D721Med (cell line): Measurements from ENCODE around the gene FGF22.

Experiments
- DNase-seq: peaks from one replicate; pipeline ENCODE4 v3.0.0; 2011; ENCODE audit warnings: low spot score; ENCODE audit not compliant: insufficient read length
- FAIRE-seq: peaks from 2 replicates; lab custom pipeline; 2011; peaks lifted over from hg19 to GRCh38; lab: Jason Lieb, UNC
- TF ChIP-seq, protein P1 (sequence below): IDR thresholded peaks from 2 replicates; pipeline ENCODE4 v1.5.1; 2012; ENCODE audit warnings: mild to moderate bottlenecking, control low read depth; ENCODE audit not compliant: insufficient read depth; ENCODE audit errors: missing control alignments

FGF22 gene

DNA sequence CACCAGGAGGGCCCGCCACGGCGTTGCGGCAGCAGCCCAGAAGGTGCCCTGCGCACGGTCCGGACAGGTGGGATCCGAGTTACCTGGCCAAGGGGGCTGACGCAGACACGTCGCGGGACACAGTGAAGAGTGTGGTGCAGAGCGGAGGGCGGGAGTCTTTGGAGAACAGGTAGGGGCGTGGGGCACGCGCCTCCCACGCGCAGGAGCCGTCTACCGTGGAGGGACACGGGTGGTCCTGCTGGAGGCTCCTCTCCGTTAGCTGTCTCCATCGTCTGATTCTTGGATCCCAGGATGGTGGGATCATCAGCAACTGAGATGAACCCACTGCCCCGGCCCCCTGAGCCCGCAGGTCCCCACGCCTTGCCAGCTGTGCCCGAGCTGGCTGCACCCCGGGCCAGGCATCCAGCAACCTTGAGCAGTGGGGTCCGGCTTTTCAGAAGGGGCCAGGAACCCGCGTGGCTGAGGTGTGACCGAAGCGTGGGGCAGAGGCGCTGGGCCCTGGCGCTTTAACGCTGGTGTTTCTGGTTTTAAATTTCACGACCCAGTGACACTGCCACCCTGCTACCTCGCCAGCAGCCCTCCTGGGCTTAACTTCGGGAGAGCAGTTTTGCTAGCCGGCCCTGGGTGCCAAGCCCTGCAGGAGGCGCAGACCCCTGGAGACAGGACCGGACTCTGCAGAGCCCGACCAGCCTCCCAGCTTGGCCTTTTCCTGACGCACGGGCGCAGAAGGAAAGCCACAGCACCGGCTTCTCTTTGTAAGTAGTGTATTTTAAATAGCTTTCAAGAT, 7.3 kb downstream of the FGF22 start:
- TF ChIP-seq, protein P1, sequence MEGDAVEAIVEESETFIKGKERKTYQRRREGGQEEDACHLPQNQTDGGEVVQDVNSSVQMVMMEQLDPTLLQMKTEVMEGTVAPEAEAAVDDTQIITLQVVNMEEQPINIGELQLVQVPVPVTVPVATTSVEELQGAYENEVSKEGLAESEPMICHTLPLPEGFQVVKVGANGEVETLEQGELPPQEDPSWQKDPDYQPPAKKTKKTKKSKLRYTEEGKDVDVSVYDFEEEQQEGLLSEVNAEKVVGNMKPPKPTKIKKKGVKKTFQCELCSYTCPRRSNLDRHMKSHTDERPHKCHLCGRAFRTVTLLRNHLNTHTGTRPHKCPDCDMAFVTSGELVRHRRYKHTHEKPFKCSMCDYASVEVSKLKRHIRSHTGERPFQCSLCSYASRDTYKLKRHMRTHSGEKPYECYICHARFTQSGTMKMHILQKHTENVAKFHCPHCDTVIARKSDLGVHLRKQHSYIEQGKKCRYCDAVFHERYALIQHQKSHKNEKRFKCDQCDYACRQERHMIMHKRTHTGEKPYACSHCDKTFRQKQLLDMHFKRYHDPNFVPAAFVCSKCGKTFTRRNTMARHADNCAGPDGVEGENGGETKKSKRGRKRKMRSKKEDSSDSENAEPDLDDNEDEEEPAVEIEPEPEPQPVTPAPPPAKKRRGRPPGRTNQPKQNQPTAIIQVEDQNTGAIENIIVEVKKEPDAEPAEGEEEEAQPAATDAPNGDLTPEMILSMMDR, result no peak
- DNase-seq, result no peak
- FAIRE-seq, result no peak

DNA sequence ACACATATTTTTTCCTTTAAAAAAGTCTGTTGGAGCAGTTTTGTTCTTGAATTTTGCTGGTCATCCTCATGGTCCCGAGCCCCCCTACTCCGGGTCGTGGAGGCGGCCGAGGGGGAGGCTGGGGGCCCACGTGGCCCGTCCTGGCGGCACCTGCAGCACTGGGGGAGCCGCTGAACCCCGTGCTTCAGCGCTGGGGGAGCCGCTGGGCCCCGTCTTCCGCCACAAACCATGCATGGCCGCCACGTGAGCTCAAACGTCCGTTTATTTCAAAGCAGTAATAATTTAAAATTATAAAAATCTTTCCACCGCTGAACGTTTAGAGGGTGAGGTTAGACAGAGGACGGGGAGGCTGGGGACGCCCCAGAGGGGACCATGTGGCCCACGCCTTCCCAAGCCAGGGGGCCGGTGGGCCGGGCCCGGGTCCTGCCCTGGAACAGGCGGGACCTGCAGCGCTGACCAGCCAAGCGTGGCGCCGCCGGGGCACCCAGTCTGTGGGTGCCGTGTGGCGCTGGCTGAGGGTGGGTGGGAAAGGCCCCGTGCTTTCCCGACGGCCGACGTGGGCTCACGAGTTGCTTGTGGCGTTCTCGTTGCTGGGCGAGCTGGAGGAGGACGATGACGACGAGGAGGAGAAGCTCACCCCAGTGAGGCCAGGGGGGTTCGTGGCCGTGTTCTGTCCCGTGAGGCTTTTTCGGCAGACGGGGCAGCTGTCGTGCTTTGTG, 8.0 kb downstream of the FGF22 start:
- FAIRE-seq, result no peak
- no peak for DNase-seq
- TF ChIP-seq, protein P1, result no peak

DNA sequence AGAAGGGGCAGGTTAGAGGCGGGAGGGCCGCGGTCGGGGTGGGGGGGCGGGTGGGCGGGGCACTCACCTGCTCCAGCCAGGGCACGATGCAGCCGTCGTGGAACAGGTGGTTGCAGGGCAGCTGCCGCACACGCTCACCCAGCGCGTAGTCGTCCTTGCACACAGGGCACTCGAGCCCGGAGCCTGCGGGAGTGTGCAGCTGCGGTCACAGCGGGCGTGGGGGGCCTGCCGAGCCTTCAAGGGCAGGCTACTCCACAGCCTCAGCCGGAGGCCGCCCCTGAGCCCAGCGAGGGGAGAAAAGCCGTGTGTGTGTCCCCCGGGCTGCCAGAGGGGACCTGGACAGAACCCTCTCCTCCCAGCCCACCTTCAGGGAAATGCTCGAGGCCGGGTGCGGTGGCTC, 8.6 kb downstream of the FGF22 start:
- TF ChIP-seq, protein P1, result no peak
- no peak for FAIRE-seq
- no peak for DNase-seq

DNA sequence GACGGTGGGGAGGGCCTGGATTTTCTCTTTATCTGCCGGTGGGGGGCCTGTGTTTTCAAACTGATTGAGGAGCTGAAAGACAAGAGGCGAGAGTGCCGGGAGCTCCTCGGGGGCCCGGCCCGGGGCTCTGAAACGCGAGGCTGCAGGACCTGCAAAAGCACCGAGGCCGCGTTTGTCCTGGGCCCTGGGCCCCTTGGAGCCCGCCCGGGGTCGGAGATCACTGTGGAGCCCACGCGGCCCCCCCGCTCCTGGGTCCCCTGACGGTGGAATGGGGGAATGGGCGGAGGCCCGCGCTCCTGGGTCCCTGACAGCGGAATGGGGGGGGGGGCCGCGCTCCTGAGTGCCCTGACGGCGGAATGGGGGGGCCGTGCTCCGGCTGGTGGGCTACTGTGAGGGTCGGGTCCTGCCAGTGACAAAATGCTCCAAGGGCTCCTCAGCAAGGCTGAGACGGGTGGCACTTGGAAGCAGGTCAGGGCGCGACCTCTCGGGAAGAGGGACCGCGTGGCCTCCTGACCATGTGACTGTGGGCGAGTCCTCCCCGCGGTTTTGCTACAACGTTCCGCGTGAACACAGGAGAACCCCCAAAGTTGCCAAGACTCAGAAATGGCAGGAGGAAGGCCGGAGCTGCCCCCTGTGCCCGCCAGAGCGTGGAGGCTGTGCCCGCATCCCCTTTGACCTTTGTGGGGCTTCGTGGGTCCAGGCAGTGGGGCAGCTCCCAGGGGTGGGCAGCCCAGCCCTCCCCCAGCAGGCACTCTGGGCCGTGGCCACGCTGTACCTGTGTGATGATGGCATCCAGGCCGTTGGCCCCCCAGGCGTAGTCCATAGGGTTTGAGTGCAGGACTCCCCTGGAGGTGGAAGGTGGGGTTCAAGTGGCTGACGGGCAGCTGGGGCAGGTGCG, 9.5 kb downstream of the FGF22 start:
- DNase-seq, result no peak
- TF ChIP-seq, protein P1, result no peak
- FAIRE-seq, result no peak

DNA sequence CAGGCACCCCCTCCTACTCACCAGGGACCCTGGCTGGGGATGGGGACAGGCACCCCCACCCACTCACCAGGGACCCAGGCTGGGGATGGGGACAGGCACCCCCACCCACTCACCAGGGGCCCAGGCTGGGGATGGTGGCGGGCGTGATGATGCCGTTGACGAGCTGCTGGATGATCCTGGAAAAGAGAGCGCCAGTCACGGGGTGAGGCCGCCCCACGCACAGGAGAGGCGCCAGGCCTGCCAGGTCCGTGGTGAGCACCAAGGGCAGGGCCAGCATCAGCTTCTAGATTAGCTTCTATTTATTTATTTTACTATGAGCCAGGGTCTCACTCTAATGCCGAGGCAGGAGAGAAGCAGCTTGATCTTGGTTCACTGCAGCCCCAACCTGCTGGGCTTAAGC, 10.4 kb downstream of the FGF22 start:
- FAIRE-seq, result no peak
- TF ChIP-seq, protein P1, result no peak
- no peak for DNase-seq

DNA sequence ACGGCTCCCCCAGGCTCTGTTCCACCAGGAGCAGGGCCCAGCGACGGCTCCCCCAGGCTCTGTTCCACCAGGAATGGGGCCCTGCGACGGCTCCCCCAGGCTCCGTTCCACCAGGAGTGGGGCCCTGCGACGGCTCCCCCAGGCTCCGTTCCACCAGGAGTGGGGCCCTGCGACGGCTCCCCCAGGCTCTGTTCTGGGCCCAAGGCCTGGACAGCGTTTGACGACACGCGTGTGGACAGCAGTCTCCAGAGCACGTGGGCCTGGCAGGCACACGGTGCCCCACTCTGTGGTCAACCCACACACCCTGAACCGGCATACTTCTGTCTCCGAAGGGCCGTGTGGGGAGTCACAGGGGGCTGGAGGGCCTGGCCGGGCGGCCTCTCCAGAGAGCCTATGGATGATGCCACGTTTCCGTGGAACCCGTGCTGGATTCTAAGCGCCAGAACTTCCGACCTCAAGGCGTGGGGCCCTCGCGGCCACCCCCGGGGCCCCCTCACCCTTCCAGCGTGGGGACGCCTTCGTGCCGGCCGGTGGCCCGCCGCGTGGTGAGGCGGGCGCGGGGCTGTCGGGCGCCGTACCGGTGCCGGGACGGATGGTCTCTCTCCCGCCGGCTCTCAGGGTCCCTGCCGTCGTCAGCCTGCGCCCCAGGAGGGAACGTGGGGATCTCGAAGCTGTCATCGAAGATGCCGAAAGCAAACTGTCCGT, 11.6 kb downstream of the FGF22 start:
- TF ChIP-seq, protein P1, result no peak
- DNase-seq (no peak), FAIRE-seq (no peak)
